Cardiac muscle cell (in vitro differentiated cells and primary cell): ENCODE results near the gene PHLPP1. TPM values are rescaled to one million over a fixed set of nuclear protein-coding genes. Genes with fewer than 3 reads are reported as not detected.

ENCODE experiments used
- DNase-seq, 2 donors: peaks; one replicate each; pipeline versions ENCODE4 v3.0.0 to v3.0.0-alpha.2; 2010 to 2017; ENCODE audit warnings: low read depth in 1 of 2, low spot score in 1 of 2
- H3K27ac ChIP-seq: fragments of 200-600 bp; sonication (generic); 2 replicates; pipeline ENCODE4 v1.5.1; 2016
- H3K27me3 ChIP-seq: fragments of 200-600 bp; sonication (generic); 2 replicates; pipeline ENCODE4 v1.6.0; 2016; ENCODE audit warnings: control low read depth
- H3K36me3 ChIP-seq: fragments of 200-600 bp; sonication (generic); 2 replicates; pipeline ENCODE4 v1.5.1; 2016; ENCODE audit warnings: control low read depth
- H3K4me1 ChIP-seq: fragments of 200-600 bp; sonication (generic); 2 replicates; pipeline ENCODE4 v1.8.1; 2017; ENCODE audit warnings: low read depth, mild to moderate bottlenecking, mixed run types
- H3K4me3 ChIP-seq: fragments of 200-600 bp; sonication (generic); 2 replicates; pipeline ENCODE4 v1.5.1; 2016; ENCODE audit warnings: mild to moderate bottlenecking
- H3K9me3 ChIP-seq: fragments of 200-600 bp; sonication (generic); 2 replicates; pipeline ENCODE4 v1.5.1; 2017; ENCODE audit warnings: low read depth, mild to moderate bottlenecking, control low read depth
- polyA plus RNA-seq: library from polyadenylated mRNA; unstranded; fragments of >200 nt; fragmentation: Nextera tagmentation; extraction: Ambion mirVana; gene quantifications from 2 replicates; pipeline ENCODE4 v1.2.1, GENCODE V29; 2016
- total RNA-seq: library from RNA; depleted of rRNA; stranded (reverse); fragments of >200 nt; gene quantifications from 2 replicates; pipeline ENCODE4 v1.2.3, GENCODE V29; 2016
- TF ChIP-seq, protein P1 (sequence below): IDR thresholded peaks from 2 replicates; pipeline ENCODE4 v1.5.1; 2012; ENCODE audit warnings: low read depth, mild to moderate bottlenecking, low read length

Gene PHLPP1
- total and polyA plus RNA-seq, 2 experiments from 2014 or later: 6.3 to 25.8 TPM

GRCh38 chr18:63028380-63028779 is 313.0 kb downstream of the PHLPP1 start:
- DNase-seq: no peak
- Histone ChIP-seq H3K27ac (no peak overlapping the region), H3K27me3 (no peaks in the 10 kb centered on the region), H3K36me3 (no peaks in the 10 kb centered on the region), H3K9me3 (no peaks in the 10 kb centered on the region), H3K4me1 (no peaks in the 10 kb centered on the region), H3K4me3 (no peak overlapping the region)
- TF ChIP-seq, protein P1, sequence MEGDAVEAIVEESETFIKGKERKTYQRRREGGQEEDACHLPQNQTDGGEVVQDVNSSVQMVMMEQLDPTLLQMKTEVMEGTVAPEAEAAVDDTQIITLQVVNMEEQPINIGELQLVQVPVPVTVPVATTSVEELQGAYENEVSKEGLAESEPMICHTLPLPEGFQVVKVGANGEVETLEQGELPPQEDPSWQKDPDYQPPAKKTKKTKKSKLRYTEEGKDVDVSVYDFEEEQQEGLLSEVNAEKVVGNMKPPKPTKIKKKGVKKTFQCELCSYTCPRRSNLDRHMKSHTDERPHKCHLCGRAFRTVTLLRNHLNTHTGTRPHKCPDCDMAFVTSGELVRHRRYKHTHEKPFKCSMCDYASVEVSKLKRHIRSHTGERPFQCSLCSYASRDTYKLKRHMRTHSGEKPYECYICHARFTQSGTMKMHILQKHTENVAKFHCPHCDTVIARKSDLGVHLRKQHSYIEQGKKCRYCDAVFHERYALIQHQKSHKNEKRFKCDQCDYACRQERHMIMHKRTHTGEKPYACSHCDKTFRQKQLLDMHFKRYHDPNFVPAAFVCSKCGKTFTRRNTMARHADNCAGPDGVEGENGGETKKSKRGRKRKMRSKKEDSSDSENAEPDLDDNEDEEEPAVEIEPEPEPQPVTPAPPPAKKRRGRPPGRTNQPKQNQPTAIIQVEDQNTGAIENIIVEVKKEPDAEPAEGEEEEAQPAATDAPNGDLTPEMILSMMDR: no peak

Other genes starting within 250 kb of the PHLPP1 start
- 12.2 and 25.2 TPM in 2 replicates for gene ZCCHC2, start 192.5 kb upstream of the PHLPP1 start, total RNA-seq
- gene ZCCHC2, start 192.5 kb upstream of the PHLPP1 start, polyA plus RNA-seq: 2.1 and 5.9 TPM in 2 replicates